ENCODE results near the gene ITGA3. TPM values are rescaled to one million over a fixed set of nuclear protein-coding genes. Genes with fewer than 3 reads are reported as not detected.

Gene ITGA3
- total RNA-seq, 6 donors from 2014 or later = 193 to 469 (median 350) TPM

- H3K36me3 ChIP-seq = no peaks in the 10 kb centered on the region
- WGBS, 2 donors = 21 to 55% methylated on average over 7 to 26 of the region's 64 CpGs
- no peaks in the 10 kb centered on the region for H3K9me3 ChIP-seq
- H3K4me3 ChIP-seq = peak overlapping the region in 2 of 4 donors; percentile 11 to 17
- TF ChIP-seq EP300 (IDR thresholded peaks at IDR 0.05) (no peak), POLR2A (IDR thresholded peaks at IDR 0.05) (no peak), CTCF (IDR thresholded peaks at IDR 0.05) (peak; percentile 52 to 89 (median 77))
- peaks cover 0 to 8% (median 0%) of the 10 kb centered on the region in 4 donors for H3K27me3 ChIP-seq
- peaks cover under 1 to 19% (median 11%) of the 10 kb centered on the region in 4 donors for H3K4me1 ChIP-seq
- peak; percentile 35 to 84 for ATAC-seq (ENCODE audit: low FRiP score in 2 of 2)
- H3K27ac ChIP-seq = no peak overlapping the region
- peak; percentile 51 to 94 for DNase-seq
Observed at GRCh38 chr17:50117202-50118051, 61.5 kb downstream of the ITGA3 start.

- ATAC-seq (ENCODE audit: low FRiP score in 2 of 2) (no peak), DNase-seq (peak in 1 of 2 donors; percentile 64)
- no peak overlapping the region for H3K27ac ChIP-seq
- H3K4me3 ChIP-seq = no peak overlapping the region
- no peaks in the 10 kb centered on the region for H3K9me3 ChIP-seq
- 84 to 85% methylated on average over 22 of the region's 23 CpGs for WGBS, 2 donors
- peaks cover 3 to 20% (median 8%) of the 10 kb centered on the region in 4 donors for H3K4me1 ChIP-seq
- no peaks in the 10 kb centered on the region for H3K36me3 ChIP-seq
- H3K27me3 ChIP-seq = peaks cover 0 to 8% (median 0%) of the 10 kb centered on the region in 4 donors
- TF ChIP-seq CTCF (IDR thresholded peaks at IDR 0.05) (no peak), EP300 (IDR thresholded peaks at IDR 0.05) (no peak)
Observed at GRCh38 chr17:50118076-50118827, 62.3 kb downstream of the ITGA3 start.

- DNase-seq (no peak), ATAC-seq (ENCODE audit: low FRiP score in 2 of 2) (no peak)
- H3K27me3 ChIP-seq = peaks cover 0 to 8% (median 0%) of the 10 kb centered on the region in 4 donors
- peaks cover 9 to 26% (median 11%) of the 10 kb centered on the region in 4 donors for H3K4me1 ChIP-seq
- H3K27ac ChIP-seq = no peak overlapping the region
- no peaks in the 10 kb centered on the region for H3K36me3 ChIP-seq
- H3K9me3 ChIP-seq = no peaks in the 10 kb centered on the region
- no peak for TF ChIP-seq POLR2A (IDR thresholded peaks at IDR 0.05)
- TF ChIP-seq EP300 (IDR thresholded peaks at IDR 0.05) = no peak
- TF ChIP-seq CTCF (IDR thresholded peaks at IDR 0.05) = no peak
- no peak for TF ChIP-seq POLR2AphosphoS5 (IDR thresholded peaks at IDR 0.05)
- H3K4me3 ChIP-seq = no peak overlapping the region
- WGBS, 2 donors = 83 to 88% methylated on average over 1 to 4 of the region's 4 CpGs
Observed at GRCh38 chr17:50118828-50119218, 62.9 kb downstream of the ITGA3 start.

- DNase-seq (no peak), ATAC-seq (ENCODE audit: low FRiP score in 2 of 2) (no peak)
- peaks cover 11 to 31% (median 16%) of the 10 kb centered on the region in 4 donors for H3K4me1 ChIP-seq
- no peaks in the 10 kb centered on the region for H3K36me3 ChIP-seq
- H3K27ac ChIP-seq = no peak overlapping the region
- H3K27me3 ChIP-seq = peaks cover 0 to 6% (median 0%) of the 10 kb centered on the region in 4 donors
- TF ChIP-seq CTCF (IDR thresholded peaks at IDR 0.05) (no peak), POLR2A (IDR thresholded peaks at IDR 0.05) (no peak), EP300 (IDR thresholded peaks at IDR 0.05) (no peak), POLR2AphosphoS5 (IDR thresholded peaks at IDR 0.05) (no peak)
- H3K9me3 ChIP-seq = no peaks in the 10 kb centered on the region
- 83 to 89% methylated on average over 7 of the region's 7 CpGs for WGBS, 2 donors
- H3K4me3 ChIP-seq = no peak overlapping the region
Observed at GRCh38 chr17:50120475-50121253, 64.8 kb downstream of the ITGA3 start.

Measured in upper lobe of left lung (tissue), 6 donors.